ENCODE results near the gene IBTK.

IBTK gene

GRCh38 chr6:82246802-82247504 lies 591 bp downstream of the IBTK start:
- no peak for FAIRE-seq

GRCh38 chr6:82246370-82246769 lies 1.2 kb downstream of the IBTK start:
- FAIRE-seq = no peak

- FAIRE-seq = no peak
Observed at GRCh38 chr6:82245376-82245775, 2.2 kb downstream of the IBTK start.

- FAIRE-seq = no peak
Observed at GRCh38 chr6:82243884-82244283, 3.7 kb downstream of the IBTK start.

- no peak for FAIRE-seq
Observed at GRCh38 chr6:82240186-82240585, 7.4 kb downstream of the IBTK start.

- peak; percentile 8 for FAIRE-seq
Observed at GRCh38 chr6:82239597-82239996, 7.9 kb downstream of the IBTK start.

GRCh38 chr6:82237013-82237412 lies 10.5 kb downstream of the IBTK start:
- no peak for FAIRE-seq

DNA sequence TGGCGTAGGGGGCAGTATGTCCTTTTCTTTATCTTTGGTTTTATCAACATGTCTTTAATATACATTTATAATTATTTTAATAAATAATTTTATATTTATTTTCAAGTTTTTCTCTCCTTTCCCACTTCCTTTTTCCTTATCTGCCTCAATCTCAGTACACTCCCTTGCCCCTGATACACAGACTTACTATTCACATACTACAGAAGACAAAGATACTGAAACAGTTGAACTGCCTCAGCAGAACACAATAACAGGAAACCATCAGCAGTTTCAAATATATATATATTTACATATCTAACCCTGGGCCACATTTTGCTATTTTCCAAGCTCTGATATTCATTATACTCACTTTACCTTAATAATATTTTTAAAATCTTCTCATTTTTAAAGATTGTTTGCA lies 19.8 kb downstream of the IBTK start:
- no peak for FAIRE-seq

- FAIRE-seq = peak; percentile 55
Observed at GRCh38 chr6:82220167-82220566, 27.4 kb downstream of the IBTK start.

- no peak for FAIRE-seq
Observed at GRCh38 chr6:82217018-82217586, 30.4 kb downstream of the IBTK start.

DNA sequence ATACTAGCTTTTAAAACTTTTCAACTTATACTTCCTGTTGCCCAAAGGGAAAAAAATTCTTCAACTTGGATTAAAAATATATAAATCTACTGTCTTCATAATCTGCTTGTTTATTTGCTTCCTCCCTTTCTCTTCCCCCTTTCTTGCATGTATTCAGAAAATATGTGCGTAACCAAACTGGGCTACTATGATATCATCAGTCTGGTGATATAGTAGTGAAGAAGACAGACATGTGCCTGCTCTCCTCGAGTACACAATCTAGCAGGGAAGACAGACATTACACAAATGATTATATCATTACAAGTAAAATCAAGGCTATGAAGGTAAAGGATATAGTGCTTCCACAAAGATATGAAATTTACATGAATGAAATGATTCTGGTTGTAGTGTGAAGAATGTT lies 31.0 kb downstream of the IBTK start:
- no peak for FAIRE-seq

DNA sequence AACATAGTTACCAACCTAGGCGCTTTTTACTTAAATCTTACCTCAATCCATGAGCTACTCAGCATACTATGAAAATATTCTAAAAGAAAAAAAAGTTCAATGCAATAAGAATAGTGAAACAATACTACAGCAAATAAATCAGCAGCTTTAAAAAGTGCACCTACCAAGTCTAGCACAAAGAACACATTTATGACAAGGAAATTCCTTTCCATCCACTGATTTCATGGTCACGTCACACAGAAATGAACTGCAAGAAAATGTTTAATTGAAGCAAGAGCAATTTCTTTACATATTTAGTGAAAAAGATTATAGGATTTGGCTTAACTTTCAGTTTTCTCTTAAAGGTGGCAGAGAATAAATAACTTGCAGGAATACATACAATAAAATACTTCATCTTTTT lies 36.2 kb downstream of the IBTK start:
- no peak for FAIRE-seq

DNA sequence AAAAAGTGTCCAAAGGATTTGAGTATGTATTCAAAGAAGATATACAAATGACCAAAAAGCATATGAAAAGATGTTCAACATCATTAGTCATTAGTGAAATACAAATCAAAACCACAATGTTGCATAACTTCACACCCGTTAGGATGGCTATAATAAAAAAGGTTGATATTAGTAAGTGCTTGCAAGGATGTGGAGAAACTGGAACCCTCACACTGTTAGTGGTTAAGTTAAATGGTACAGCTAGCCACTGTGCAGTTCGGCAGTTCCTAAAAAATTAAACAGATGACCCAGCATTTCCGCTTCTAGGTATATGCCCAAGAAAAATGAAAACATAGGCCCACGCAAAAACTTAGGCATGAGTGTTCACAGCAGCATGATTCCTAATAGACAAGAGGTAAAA lies 38.6 kb downstream of the IBTK start:
- no peak for FAIRE-seq

- FAIRE-seq = no peak
Observed at GRCh38 chr6:82205930-82206392, 41.6 kb downstream of the IBTK start.

DNA sequence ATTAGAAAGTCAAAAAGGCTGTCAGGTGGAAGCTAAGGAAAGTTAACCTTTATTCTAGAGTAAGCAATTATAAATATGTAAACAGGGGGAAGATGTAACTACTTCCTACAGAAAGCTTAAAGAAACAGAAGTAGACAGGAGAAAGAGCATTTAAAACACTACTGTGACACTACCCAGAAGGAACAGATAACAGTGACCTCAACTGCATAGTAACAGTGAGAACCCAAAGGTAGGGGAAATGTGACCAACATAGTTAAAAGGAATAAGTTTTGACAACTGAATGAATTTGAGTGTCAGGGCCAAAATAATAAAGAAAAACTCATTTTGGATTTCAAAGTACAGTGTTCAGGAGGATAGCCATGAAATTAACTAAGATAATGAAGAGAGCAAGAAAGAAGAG lies 43.5 kb downstream of the IBTK start:
- no peak for FAIRE-seq

DNA sequence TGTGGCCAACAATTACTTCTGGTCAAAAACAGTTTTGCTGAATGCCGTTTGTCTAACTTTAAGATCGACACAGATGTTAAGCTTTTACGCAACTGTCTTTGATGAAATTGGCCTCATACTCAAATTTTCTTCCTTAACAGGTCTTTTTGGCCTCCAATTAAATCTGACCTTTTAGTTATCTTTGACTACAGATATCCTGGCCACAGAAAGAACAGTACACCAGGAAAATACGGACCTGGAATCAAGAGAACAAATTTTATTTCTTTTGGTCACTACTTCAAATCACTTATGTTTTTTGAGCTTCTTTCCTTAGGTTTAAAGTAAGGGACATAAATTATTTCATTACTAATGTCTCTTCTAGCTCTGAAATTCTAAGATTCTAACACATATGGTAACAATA lies 49.8 kb downstream of the IBTK start:
- FAIRE-seq = peak; percentile 30

DNA sequence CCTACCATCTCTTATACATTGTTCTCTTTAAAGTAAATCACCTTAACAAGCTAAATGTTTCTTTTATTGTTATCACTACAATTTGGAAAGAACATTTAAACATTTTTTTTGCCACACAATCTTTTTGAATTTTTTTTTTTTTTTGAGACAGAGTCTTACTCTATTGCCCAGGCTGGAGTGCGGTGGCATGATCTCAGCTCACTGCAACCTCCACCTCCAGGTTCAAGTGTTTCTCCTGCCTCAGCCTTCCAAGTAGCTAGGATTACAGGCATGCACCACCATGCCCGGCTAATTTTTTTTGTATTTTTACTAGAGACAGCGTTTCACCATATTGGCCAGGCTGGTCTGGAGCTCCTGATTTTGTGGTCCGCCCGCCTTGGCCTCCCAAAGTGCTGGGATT lies 50.3 kb downstream of the IBTK start:
- FAIRE-seq = peak; percentile 72

- FAIRE-seq = peak; percentile 8
Observed at GRCh38 chr6:82196161-82196560, 51.4 kb downstream of the IBTK start.

GRCh38 chr6:82195619-82196018 lies 51.9 kb downstream of the IBTK start:
- FAIRE-seq = no peak

DNA sequence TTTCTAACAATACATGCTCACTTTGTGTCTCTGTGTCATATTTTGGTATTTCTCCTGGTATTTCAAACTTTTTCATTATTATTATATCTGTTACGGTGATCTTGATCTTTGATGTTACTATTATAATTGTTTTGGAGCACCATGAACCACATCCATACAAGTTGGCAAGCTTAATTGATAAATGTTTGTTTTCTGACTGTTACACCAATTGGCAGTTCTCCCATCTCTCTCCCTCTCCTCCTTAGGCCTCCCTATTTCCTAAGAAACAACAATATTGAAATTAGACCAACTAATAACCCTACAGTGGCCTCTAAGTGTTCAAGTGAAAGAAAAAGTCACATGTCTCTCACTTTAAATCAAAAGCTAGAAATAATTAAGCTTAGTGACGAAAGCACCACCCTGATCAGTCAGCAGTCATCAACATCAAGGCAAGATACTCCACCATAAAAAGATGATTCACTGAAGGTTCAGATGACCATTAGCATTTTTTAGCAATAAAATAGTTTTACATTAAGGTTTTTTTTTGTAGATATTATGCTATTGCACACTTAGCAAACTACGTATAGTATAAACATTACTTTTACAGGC lies 61.5 kb downstream of the IBTK start:
- FAIRE-seq = no peak

- no peak for FAIRE-seq
Observed at GRCh38 chr6:82183642-82184282, 63.8 kb downstream of the IBTK start.

GRCh38 chr6:82182756-82183155 lies 64.8 kb downstream of the IBTK start:
- FAIRE-seq = peak; percentile 8

GRCh38 chr6:82179415-82179814 lies 68.1 kb downstream of the IBTK start:
- no peak for FAIRE-seq

DNA sequence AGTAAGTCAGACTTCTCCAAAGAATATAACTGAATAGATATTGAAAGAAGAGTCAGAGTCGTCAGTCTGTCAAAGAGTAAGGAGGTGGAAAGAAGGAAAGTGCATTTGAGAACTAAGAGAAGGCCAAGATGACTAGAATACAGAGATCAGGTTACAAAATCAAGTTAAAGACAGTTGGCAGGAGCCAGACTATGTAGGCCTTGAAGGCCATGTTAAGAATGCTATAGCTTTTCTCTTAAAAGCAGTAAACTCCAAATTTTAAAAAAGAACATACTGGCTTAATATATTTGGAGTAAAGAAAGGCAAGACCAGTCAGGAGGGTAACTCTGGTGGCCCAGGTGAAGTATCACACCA lies 68.8 kb downstream of the IBTK start:
- FAIRE-seq = no peak

Data from G401.6 (cell line).